Tibial nerve (tissue), 4 donors: ENCODE data around the gene GNAL. TPM values are rescaled to one million over a fixed set of nuclear protein-coding genes. Genes with fewer than 3 reads are reported as not detected.

Experiments used
- DNase-seq, 2 donors: peaks; one replicate each; pipeline ENCODE4 v3.0.0-alpha.2; 2019; ENCODE audit warnings: low spot score in 2 of 2
- H3K27ac ChIP-seq, 4 donors: fragments of 200-600 bp; sonication (generic) in 3 of 4; one replicate each; pipeline ENCODE4 v1.5.1; 2017 to 2019; ENCODE audit warnings: mild to moderate bottlenecking in 1 of 4
- H3K27me3 ChIP-seq, 2 donors: fragments of 200-600 bp; sonication (generic) in 1 of 2; one replicate each; pipeline versions ENCODE4 v1.5.1 to v1.6.0; 2017 to 2019
- H3K36me3 ChIP-seq, 3 donors: fragments of 200-600 bp; sonication (generic); one replicate each; pipeline ENCODE4 v1.5.1; 2018 to 2019
- H3K4me1 ChIP-seq, 4 donors: fragments of 200-600 bp; sonication (generic) in 3 of 4; one replicate each; pipeline ENCODE4 v1.5.1; 2017 to 2019
- H3K4me3 ChIP-seq, 4 donors: fragments of 200-600 bp; sonication (generic) in 3 of 4; one replicate each; pipeline ENCODE4 v1.5.1; 2017 to 2019; ENCODE audit warnings: mild to moderate bottlenecking in 1 of 4, moderate library complexity in 1 of 4
- H3K9me3 ChIP-seq, 4 donors: fragments of 200-600 bp; sonication (generic) in 3 of 4; one replicate each; pipeline ENCODE4 v1.5.1; 2017 to 2019
- EP300 ChIP-seq, 2 donors: sonication (generic); formaldehyde crosslinking; IDR thresholded peaks; one replicate each; pipeline ENCODE4 v1.6.1; 2017; ENCODE audit warnings: antibody characterized with exemption in 2 of 2, mild to moderate bottlenecking in 1 of 2
- POLR2A ChIP-seq, 2 donors: fragments of 450-650 bp; IDR thresholded peaks; one replicate each; pipeline ENCODE4 v1.6.1; 2017; ENCODE audit warnings: antibody characterized with exemption in 2 of 2, mild to moderate bottlenecking in 2 of 2, moderate library complexity in 2 of 2
- WGBS, 2 donors: methylation state at CpG; one replicate each; pipeline ENCODE4 v1.1.5; 2018; 5-methylcytosine and 5-hydroxymethylcytosine counted together
- total RNA-seq, 4 donors: library from RNA; depleted of rRNA; stranded (reverse); fragments of >200 nt; gene quantifications; one replicate each; pipeline ENCODE4 v1.1.0, GENCODE V29; 2016
- TF ChIP-seq, protein P1 (sequence below), 5 experiments: fragments of 200-600 bp in 3 of 5; fragments of 450-650 bp in 2 of 5; sonication (generic) in 3 of 5; IDR thresholded peaks; one replicate each; pipeline ENCODE4 v1.5.1; 2016 to 2019; ENCODE audit warnings: antibody characterized with exemption in 5 of 5, mild to moderate bottlenecking in 3 of 5, moderate library complexity in 2 of 5

Gene GNAL
- total RNA-seq, 4 donors from 2014 or later = 11.3 to 17.3 (median 14.4) TPM

DNA sequence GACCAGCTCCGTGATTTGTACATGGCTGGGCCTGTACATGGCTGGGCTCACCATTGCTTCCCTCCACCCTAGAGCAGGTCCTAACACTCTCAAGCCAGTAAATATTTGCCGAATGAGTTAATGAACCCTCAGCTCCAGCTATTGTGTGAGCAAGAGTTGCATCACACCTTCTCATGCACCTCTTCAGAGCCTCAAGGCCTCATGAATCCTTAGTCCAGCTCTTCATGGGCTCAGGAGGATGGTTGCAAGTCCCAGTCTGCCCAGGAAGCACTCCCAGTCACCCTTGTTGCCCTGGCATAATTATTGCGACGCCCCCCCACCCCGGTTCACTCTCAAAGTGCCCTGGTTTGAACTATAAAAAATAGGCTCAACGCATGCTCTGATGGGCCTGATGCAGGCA lies 30.1 kb upstream of the GNAL start:
- H3K4me1 ChIP-seq = peaks cover 0 to 9% (median 0%) of the 10 kb centered on the region in 4 donors
- peaks cover 0 to 5% of the 10 kb centered on the region in 2 donors for H3K27me3 ChIP-seq
- H3K36me3 ChIP-seq = no peaks in the 10 kb centered on the region
- no peak for DNase-seq
- H3K9me3 ChIP-seq = no peaks in the 10 kb centered on the region
- WGBS, 2 donors = 84 to 89% methylated on average over 6 of the region's 6 CpGs
- H3K4me3 ChIP-seq = no peak overlapping the region
- H3K27ac ChIP-seq = no peak overlapping the region
- TF ChIP-seq POLR2A (IDR thresholded peaks at IDR 0.05) (no peak), EP300 (IDR thresholded peaks at IDR 0.05) (no peak)
- TF ChIP-seq, protein P1, sequence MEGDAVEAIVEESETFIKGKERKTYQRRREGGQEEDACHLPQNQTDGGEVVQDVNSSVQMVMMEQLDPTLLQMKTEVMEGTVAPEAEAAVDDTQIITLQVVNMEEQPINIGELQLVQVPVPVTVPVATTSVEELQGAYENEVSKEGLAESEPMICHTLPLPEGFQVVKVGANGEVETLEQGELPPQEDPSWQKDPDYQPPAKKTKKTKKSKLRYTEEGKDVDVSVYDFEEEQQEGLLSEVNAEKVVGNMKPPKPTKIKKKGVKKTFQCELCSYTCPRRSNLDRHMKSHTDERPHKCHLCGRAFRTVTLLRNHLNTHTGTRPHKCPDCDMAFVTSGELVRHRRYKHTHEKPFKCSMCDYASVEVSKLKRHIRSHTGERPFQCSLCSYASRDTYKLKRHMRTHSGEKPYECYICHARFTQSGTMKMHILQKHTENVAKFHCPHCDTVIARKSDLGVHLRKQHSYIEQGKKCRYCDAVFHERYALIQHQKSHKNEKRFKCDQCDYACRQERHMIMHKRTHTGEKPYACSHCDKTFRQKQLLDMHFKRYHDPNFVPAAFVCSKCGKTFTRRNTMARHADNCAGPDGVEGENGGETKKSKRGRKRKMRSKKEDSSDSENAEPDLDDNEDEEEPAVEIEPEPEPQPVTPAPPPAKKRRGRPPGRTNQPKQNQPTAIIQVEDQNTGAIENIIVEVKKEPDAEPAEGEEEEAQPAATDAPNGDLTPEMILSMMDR (IDR thresholded peaks at IDR 0.05) = no peak

DNA sequence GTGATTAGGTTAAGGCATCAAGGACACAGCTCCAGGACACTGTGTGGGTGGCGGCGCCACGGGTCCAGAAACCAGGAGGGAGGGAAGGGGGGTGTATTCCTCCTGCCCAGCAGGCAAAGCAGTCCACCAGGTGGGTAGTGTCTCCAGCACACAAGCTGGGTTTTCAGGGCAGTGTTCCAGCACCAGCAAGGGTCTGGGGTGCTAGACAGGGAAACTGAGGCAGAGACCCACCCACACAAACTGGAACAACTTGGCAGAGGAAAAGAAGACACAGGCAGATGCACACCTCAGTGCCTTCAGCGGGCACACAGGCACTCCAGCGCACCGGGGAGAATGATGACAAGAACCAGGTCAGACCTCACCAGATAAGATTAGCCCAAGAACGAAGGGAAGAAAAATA lies 28.4 kb upstream of the GNAL start:
- H3K4me3 ChIP-seq = no peak overlapping the region
- H3K4me1 ChIP-seq = peaks cover 0 to under 1% (median 0%) of the 10 kb centered on the region in 4 donors
- no peaks in the 10 kb centered on the region for H3K9me3 ChIP-seq
- TF ChIP-seq, protein P1 (IDR thresholded peaks at IDR 0.05) = no peak
- TF ChIP-seq EP300 (IDR thresholded peaks at IDR 0.05) (no peak), POLR2A (IDR thresholded peaks at IDR 0.05) (no peak)
- DNase-seq = no peak
- H3K36me3 ChIP-seq = no peaks in the 10 kb centered on the region
- 91 to 93% methylated on average over 7 of the region's 7 CpGs for WGBS, 2 donors
- H3K27ac ChIP-seq = no peak overlapping the region
- peaks cover 0 to 5% of the 10 kb centered on the region in 2 donors for H3K27me3 ChIP-seq

DNA sequence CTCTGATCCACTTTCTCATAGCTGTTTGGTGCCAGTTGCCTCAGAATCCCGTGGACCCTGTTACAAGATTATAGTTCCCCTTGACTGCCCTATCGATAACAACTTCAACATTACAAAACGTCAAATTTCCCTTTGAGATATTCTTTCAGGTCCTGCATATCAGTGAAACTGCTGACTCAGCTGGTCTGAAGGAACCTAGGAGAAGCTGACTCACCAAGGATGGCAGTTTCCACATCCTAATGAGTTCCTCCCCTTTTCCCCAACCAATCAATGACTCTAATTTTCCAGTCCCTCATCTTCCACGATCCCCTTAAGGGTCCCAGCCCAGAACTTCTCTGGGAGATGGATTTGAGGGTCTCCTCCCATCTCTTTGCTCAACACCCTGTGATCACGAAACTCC lies 27.6 kb upstream of the GNAL start:
- no peaks in the 10 kb centered on the region for H3K9me3 ChIP-seq
- no peak overlapping the region for H3K27ac ChIP-seq
- no peaks in the 10 kb centered on the region for H3K36me3 ChIP-seq
- TF ChIP-seq POLR2A (IDR thresholded peaks at IDR 0.05) (no peak), EP300 (IDR thresholded peaks at IDR 0.05) (no peak)
- TF ChIP-seq, protein P1 (IDR thresholded peaks at IDR 0.05) = no peak
- DNase-seq = no peak
- 77 to 81% methylated on average over 5 of the region's 5 CpGs for WGBS, 2 donors
- H3K4me1 ChIP-seq = no peaks in the 10 kb centered on the region
- H3K4me3 ChIP-seq = no peak overlapping the region
- H3K27me3 ChIP-seq = peaks cover 0 to 5% of the 10 kb centered on the region in 2 donors

DNA sequence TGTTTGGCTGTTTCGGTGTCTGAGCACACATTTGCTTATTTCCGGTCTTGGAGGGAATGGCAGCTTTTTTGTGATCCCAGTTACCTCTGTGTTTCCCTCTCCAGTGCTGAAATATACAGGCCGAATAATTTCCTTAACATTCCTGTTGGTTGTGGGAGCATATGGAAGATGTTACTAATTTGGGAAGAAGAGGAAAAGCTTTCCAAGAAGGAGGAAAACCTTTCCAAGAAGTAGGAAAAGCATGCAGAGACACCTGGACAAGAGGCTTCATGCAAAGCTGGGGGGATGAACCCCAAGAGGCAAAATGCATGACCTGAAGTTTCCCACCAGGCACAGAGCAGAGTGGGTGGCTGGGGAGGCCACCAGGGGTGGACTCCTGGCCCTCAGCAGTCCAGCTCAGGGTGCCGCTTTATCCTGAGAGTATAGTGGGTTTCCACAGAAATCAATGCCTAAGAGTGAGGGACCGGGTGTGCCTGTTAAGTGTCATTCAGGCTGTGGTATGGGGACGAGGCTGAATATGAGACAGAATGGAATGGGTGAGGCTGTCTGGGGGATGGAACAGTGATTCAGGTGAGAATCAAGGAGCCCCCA lies 25.5 kb upstream of the GNAL start:
- Histone ChIP-seq H3K27ac (no peak overlapping the region), H3K27me3 (peaks cover 0 to 5% of the 10 kb centered on the region in 2 donors), H3K4me3 (no peak overlapping the region), H3K36me3 (no peaks in the 10 kb centered on the region), H3K9me3 (no peaks in the 10 kb centered on the region), H3K4me1 (no peaks in the 10 kb centered on the region)
- no peak for DNase-seq
- 68 to 72% methylated on average over 6 of the region's 6 CpGs for WGBS, 2 donors
- TF ChIP-seq EP300 (IDR thresholded peaks at IDR 0.05) (no peak), POLR2A (IDR thresholded peaks at IDR 0.05) (no peak)
- TF ChIP-seq, protein P1 (IDR thresholded peaks at IDR 0.05) = no peak

DNA sequence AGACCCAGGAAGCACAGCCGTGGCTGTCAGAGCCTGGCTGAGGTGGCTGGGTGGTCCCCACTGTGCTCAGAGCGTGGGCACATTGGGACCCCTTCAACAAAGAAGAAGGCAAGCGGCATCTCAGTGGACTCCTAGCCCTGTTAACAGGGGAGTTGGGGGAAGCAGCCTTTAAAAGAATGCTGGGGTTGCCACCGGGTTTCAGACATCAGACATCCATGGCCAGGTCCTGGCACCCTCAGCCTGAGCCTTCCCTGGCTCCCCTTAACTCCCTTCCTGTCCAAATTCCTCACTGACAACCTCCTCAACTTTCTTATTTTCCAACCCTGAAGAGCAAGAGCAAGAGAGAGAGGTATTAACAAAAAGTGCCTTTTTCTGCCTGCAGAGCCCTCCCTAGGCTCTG lies 24.8 kb upstream of the GNAL start:
- H3K4me1 ChIP-seq = no peaks in the 10 kb centered on the region
- no peak for DNase-seq
- no peaks in the 10 kb centered on the region for H3K9me3 ChIP-seq
- H3K36me3 ChIP-seq = no peaks in the 10 kb centered on the region
- no peak overlapping the region for H3K27ac ChIP-seq
- H3K27me3 ChIP-seq = peaks cover 0 to 5% of the 10 kb centered on the region in 2 donors
- H3K4me3 ChIP-seq = no peak overlapping the region
- TF ChIP-seq POLR2A (IDR thresholded peaks at IDR 0.05) = no peak
- no peak for TF ChIP-seq EP300 (IDR thresholded peaks at IDR 0.05)
- TF ChIP-seq, protein P1 (IDR thresholded peaks at IDR 0.05) = no peak
- WGBS, 2 donors = 76 to 89% methylated on average over 4 of the region's 4 CpGs
